SK-N-SH (cell line): ENCODE data around the gene GHR. TPM values are rescaled to one million over a fixed set of nuclear protein-coding genes. Genes with fewer than 3 reads are reported as not detected.

Experiments used
- CTCF ChIA-PET: fragments of 300-600, 350-600 bp; formaldehyde crosslinking; extraction: SDS; loops from one replicate; lab custom pipeline; 2021; lab: Yijun Ruan, JAX
- POLR2A ChIA-PET: fragments of 350-600 bp; sonication (Branson Sonifier 250); formaldehyde crosslinking; extraction: SDS; loops from one replicate; lab custom pipeline; 2020; ENCODE audit warnings: antibody characterized with exemption, inconsistent platforms; lab: Yijun Ruan, JAX
- DNase-seq: peaks from one replicate; pipeline ENCODE4 v3.0.0; 2012
- H2AFZ ChIP-seq: fragments of 200-600 bp; sonication (generic); 2 replicates; pipeline ENCODE4 v1.8.1; 2016; ENCODE audit warnings: antibody characterized with exemption, mild to moderate bottlenecking, low read depth
- H3F3A ChIP-seq: fragments of 200-600 bp; sonication (generic); replicated peaks from 2 replicates; pipeline ENCODE3; 2016; ENCODE audit warnings: antibody characterized with exemption, mild to moderate bottlenecking; ENCODE audit not compliant: insufficient read depth
- H3K27ac ChIP-seq, 2 experiments: fragments of 200-500 bp in 1 of 2; fragments of 200-600 bp in 1 of 2; sonication (Bioruptor generic) in 1 of 2; sonication (generic), shearing (Covaris generic) in 1 of 2; 2 replicates each; pipeline versions ENCODE4 v1.5.1 to v1.6.1; 2014 to 2016; ENCODE audit warnings: low read depth in 2 of 2, inconsistent platforms in 1 of 2, low read length in 1 of 2, mild to moderate bottlenecking in 1 of 2, mixed read lengths in 1 of 2
- H3K27me3 ChIP-seq: fragments of 200-600 bp; sonication (generic), shearing (Covaris generic); 2 replicates; pipeline ENCODE4 v1.6.1; 2016; ENCODE audit warnings: mixed run types; ENCODE audit not compliant: insufficient read depth
- H3K36me3 ChIP-seq, 2 experiments: fragments of 200-500 bp in 1 of 2; fragments of 200-600 bp in 1 of 2; sonication (Bioruptor generic) in 1 of 2; sonication (generic) in 1 of 2; replicated peaks in 1 of 2; 2 replicates each; pipeline versions ENCODE3 to v1.5.1; 2014 to 2016; ENCODE audit warnings: low read length in 1 of 2, mild to moderate bottlenecking in 1 of 2; ENCODE audit not compliant: insufficient read depth in 2 of 2, control insufficient read depth in 1 of 2
- H3K4me1 ChIP-seq, 2 experiments: fragments of 200-500 bp in 1 of 2; fragments of 200-600 bp in 1 of 2; sonication (Bioruptor generic) in 1 of 2; sonication (generic), shearing (Covaris generic) in 1 of 2; 2 replicates each; pipeline versions ENCODE4 v1.5.1 to v1.6.1; 2014 to 2016; ENCODE audit warnings: low read depth in 1 of 2, low read length in 1 of 2, mixed run types in 1 of 2; ENCODE audit not compliant: insufficient read depth in 2 of 2, control insufficient read depth in 1 of 2
- H3K4me2 ChIP-seq: fragments of 200-600 bp; sonication (generic), shearing (Covaris generic); 2 replicates; pipeline ENCODE4 v1.6.1; 2017; ENCODE audit warnings: mixed run types
- H3K4me3 ChIP-seq, 2 experiments: fragments of 200-500 bp in 1 of 2; fragments of 200-600 bp in 1 of 2; sonication (Bioruptor generic) in 1 of 2; sonication (generic), shearing (Covaris generic) in 1 of 2; 2 replicates each; pipeline versions ENCODE4 v1.5.1 to v1.8.1; 2014 to 2016; ENCODE audit warnings: low read depth in 2 of 2, inconsistent platforms in 1 of 2, low read length in 1 of 2, mild to moderate bottlenecking in 1 of 2, mixed read lengths in 1 of 2, moderate library complexity in 1 of 2
- H3K79me2 ChIP-seq: fragments of 200-600 bp; sonication (generic); 2 replicates; pipeline ENCODE4 v1.8.1; 2017; ENCODE audit warnings: mild to moderate bottlenecking; ENCODE audit not compliant: insufficient read depth
- H3K9ac ChIP-seq: fragments of 200-600 bp; sonication (generic); 2 replicates; pipeline ENCODE4 v1.6.1; 2017; ENCODE audit warnings: mixed run types
- H3K9me2 ChIP-seq: fragments of 200-600 bp; sonication (generic); 2 replicates; pipeline ENCODE4 v1.6.1; 2017; ENCODE audit warnings: mixed run types
- H3K9me3 ChIP-seq: fragments of 200-600 bp; sonication (generic); 2 replicates; pipeline ENCODE4 v1.6.1; 2017; ENCODE audit warnings: mixed run types, mild to moderate bottlenecking, moderate library complexity
- H4K20me1 ChIP-seq: fragments of 200-600 bp; sonication (generic); 2 replicates; pipeline ENCODE4 v1.6.1; 2017; ENCODE audit warnings: mild to moderate bottlenecking, mixed run types; ENCODE audit not compliant: insufficient read depth
- EZH2phosphoT487 ChIP-seq: fragments of 200-600 bp; sonication (generic); IDR thresholded peaks from 2 replicates; pipeline ENCODE4 v1.6.1; 2017; ENCODE audit warnings: low read depth, mixed run types, mild to moderate bottlenecking, antibody characterized with exemption, moderate library complexity, borderline replicate concordance
- FOXJ3 ChIP-seq: sonication (generic); formaldehyde crosslinking; IDR thresholded peaks from 2 replicates; pipeline ENCODE4 v1.5.1; 2020; ENCODE audit warnings: mild to moderate bottlenecking, missing genetic modification reagents
- GABPA ChIP-seq: IDR thresholded peaks from 2 replicates; pipeline ENCODE4 v1.4.0; 2012; ENCODE audit warnings: low read depth, mild to moderate bottlenecking
- GATA2 ChIP-seq: sonication (generic); formaldehyde crosslinking; IDR thresholded peaks from 2 replicates; pipeline ENCODE4 v1.5.0; 2020; ENCODE audit warnings: mild to moderate bottlenecking, missing genetic modification reagents
- IRF3 ChIP-seq: fragments of 150-350 bp; IDR thresholded peaks from 2 replicates; pipeline ENCODE4 v1.6.1; 2016; ENCODE audit warnings: mild to moderate bottlenecking, low read depth, low read length
- MEF2A ChIP-seq: IDR thresholded peaks from 2 replicates; pipeline ENCODE4 v1.4.0; 2012; ENCODE audit warnings: low read depth, borderline replicate concordance
- MXI1 ChIP-seq: IDR thresholded peaks from 2 replicates; pipeline ENCODE4 v1.6.1; 2012; ENCODE audit warnings: mild to moderate bottlenecking, low read depth, low read length, improper control_type of control experiment
- NRF1 ChIP-seq: IDR thresholded peaks from 2 replicates; pipeline ENCODE4 v1.6.1; 2012; ENCODE audit warnings: low read depth, mild to moderate bottlenecking, low read length
- PBX3 ChIP-seq: IDR thresholded peaks from 2 replicates; pipeline ENCODE4; 2012
- POLR2AphosphoS5 ChIP-seq: IDR thresholded peaks from 2 replicates; pipeline ENCODE4 v1.6.1; 2012; ENCODE audit warnings: low read depth, low read length
- RAD21 ChIP-seq: IDR thresholded peaks from 2 replicates; pipeline ENCODE4 v1.6.1; 2012; ENCODE audit warnings: mild to moderate bottlenecking, low read length
- RCOR1 ChIP-seq: fragments of 150-350 bp; IDR thresholded peaks from 2 replicates; pipeline ENCODE4 v1.6.1; 2017; ENCODE audit warnings: antibody characterized with exemption, low read length
- REST ChIP-seq: IDR thresholded peaks from 2 replicates; pipeline ENCODE4 v1.6.1; 2012; ENCODE audit warnings: mild to moderate bottlenecking, low read depth, low read length, moderate library complexity
- RXRA ChIP-seq: IDR thresholded peaks from 2 replicates; pipeline ENCODE4 v1.4.0; 2012; ENCODE audit warnings: low read depth, mild to moderate bottlenecking, borderline replicate concordance
- SIN3A ChIP-seq: IDR thresholded peaks from 2 replicates; pipeline ENCODE4 v1.6.1; 2012; ENCODE audit warnings: low read depth, mild to moderate bottlenecking, low read length, moderate library complexity, borderline replicate concordance
- SMC3 ChIP-seq: IDR thresholded peaks from 2 replicates; pipeline ENCODE4 v1.6.1; 2012; ENCODE audit warnings: low read depth, low read length, improper control_type of control experiment
- TEAD4 ChIP-seq: IDR thresholded peaks from 2 replicates; pipeline ENCODE4 v1.4.0; 2012; ENCODE audit warnings: mild to moderate bottlenecking, borderline replicate concordance; ENCODE audit not compliant: insufficient read depth
- USF2 ChIP-seq: fragments of 150-350 bp; IDR thresholded peaks from 2 replicates; pipeline ENCODE4 v1.6.1; 2017; ENCODE audit warnings: antibody characterized with exemption, low read length, low read depth, borderline replicate concordance
- WGBS: methylation state at CpG from one replicate; pipeline ENCODE4 v1.1.6; 2017; ENCODE audit warnings: low lambda C conversion rate; 5-methylcytosine and 5-hydroxymethylcytosine counted together
- polyA plus RNA-seq, 3 experiments: library from polyadenylated mRNA; depleted of rRNA; stranded (reverse); fragments of >200 nt; gene quantifications; 2 replicates each; pipeline ENCODE4 v1.2.3, GENCODE V29; 2012

The GHR gene
- polyA plus RNA-seq, 1 of the 3 experiments (the other 2 are of a cell fraction) = 0.03 TPM

- Histone ChIP-seq H3K36me3 (no peaks in the 10 kb centered on the region), H3K4me3 (no peak overlapping the region), H3K4me1 (no peaks in the 10 kb centered on the region), H3K9ac (no peak overlapping the region), H3K27ac (no peak overlapping the region), H3K9me2 (no peaks in the 10 kb centered on the region), H3K9me3 (no peaks in the 10 kb centered on the region), H3K27me3 (no peaks in the 10 kb centered on the region), H2AFZ (no peak overlapping the region), H4K20me1 (no peaks in the 10 kb centered on the region), H3K79me2 (no peaks in the 10 kb centered on the region), H3K4me2 (no peak overlapping the region), H3F3A (no peaks in the 10 kb centered on the region)
- ChIA-PET CTCF (no interaction called here), POLR2A (no interaction called here)
- no peak for DNase-seq
- 0% methylated on average over 2 of the region's 2 CpGs for WGBS
- no peak for TF ChIP-seq NRF1
- TF ChIP-seq RXRA = no peak
- TF ChIP-seq GABPA = no peak
- no peak for TF ChIP-seq RAD21
- no peak for TF ChIP-seq MXI1
- no peak for TF ChIP-seq IRF3
- TF ChIP-seq RCOR1 = no peak
- TF ChIP-seq SIN3A = no peak
- no peak for TF ChIP-seq USF2
Measured at GRCh38 chr5:42645138-42645537, 221.9 kb downstream of the GHR start.

GRCh38 chr5:42648036-42648435 lies 224.8 kb downstream of the GHR start:
- POLR2A ChIA-PET = no interaction called here

GRCh38 chr5:42648915-42649314 lies 225.7 kb downstream of the GHR start:
- Histone ChIP-seq H3K9me3 (no peaks in the 10 kb centered on the region), H3F3A (no peaks in the 10 kb centered on the region), H3K4me3 (no peak overlapping the region), H3K27ac (no peak overlapping the region), H3K27me3 (no peaks in the 10 kb centered on the region), H3K4me2 (no peak overlapping the region), H3K9me2 (no peaks in the 10 kb centered on the region), H3K4me1 (no peaks in the 10 kb centered on the region), H3K79me2 (no peaks in the 10 kb centered on the region), H3K36me3 (no peaks in the 10 kb centered on the region), H2AFZ (no peak overlapping the region), H4K20me1 (no peaks in the 10 kb centered on the region), H3K9ac (no peak overlapping the region)
- DNase-seq = no peak
- 3% methylated on average over 1 of the region's 1 CpG for WGBS
- CTCF ChIA-PET = no interaction called here
- POLR2A ChIA-PET = no interaction called here
- no peak for TF ChIP-seq PBX3
- TF ChIP-seq SMC3 = no peak
- no peak for TF ChIP-seq MEF2A
- TF ChIP-seq EZH2phosphoT487 = no peak
- TF ChIP-seq GATA2 (CRISPR knock-in tag) = no peak
- no peak for TF ChIP-seq RAD21
- no peak for TF ChIP-seq REST

More at GRCh38 chr5:42648036-42648435, 224.8 kb downstream of the GHR start:
- no peaks in the 10 kb centered on the region for H3K79me2 ChIP-seq
- no peak overlapping the region for H3K4me2 ChIP-seq
- H3K4me1 ChIP-seq = no peaks in the 10 kb centered on the region
- H3K9me3 ChIP-seq = no peaks in the 10 kb centered on the region
- H3K9ac ChIP-seq = no peak overlapping the region
- no peaks in the 10 kb centered on the region for H3K27me3 ChIP-seq
- no peak for DNase-seq
- TF ChIP-seq TEAD4 (no peak), POLR2AphosphoS5 (no peak), FOXJ3 (CRISPR knock-in tag) (no peak), RAD21 (no peak)
- TF ChIP-seq, all 33 proteins: peak for 0
- no peak overlapping the region for H2AFZ ChIP-seq
- CTCF ChIA-PET = no interaction called here
- 4% methylated on average over 3 of the region's 3 CpGs for WGBS
- no peaks in the 10 kb centered on the region for H4K20me1 ChIP-seq
- H3K27ac ChIP-seq = no peak overlapping the region
- no peaks in the 10 kb centered on the region for H3K36me3 ChIP-seq
- no peaks in the 10 kb centered on the region for H3K9me2 ChIP-seq
- H3F3A ChIP-seq = no peaks in the 10 kb centered on the region
- no peak overlapping the region for H3K4me3 ChIP-seq
